Measurements from ENCODE around the gene TENM4.

The TENM4 gene

DNA sequence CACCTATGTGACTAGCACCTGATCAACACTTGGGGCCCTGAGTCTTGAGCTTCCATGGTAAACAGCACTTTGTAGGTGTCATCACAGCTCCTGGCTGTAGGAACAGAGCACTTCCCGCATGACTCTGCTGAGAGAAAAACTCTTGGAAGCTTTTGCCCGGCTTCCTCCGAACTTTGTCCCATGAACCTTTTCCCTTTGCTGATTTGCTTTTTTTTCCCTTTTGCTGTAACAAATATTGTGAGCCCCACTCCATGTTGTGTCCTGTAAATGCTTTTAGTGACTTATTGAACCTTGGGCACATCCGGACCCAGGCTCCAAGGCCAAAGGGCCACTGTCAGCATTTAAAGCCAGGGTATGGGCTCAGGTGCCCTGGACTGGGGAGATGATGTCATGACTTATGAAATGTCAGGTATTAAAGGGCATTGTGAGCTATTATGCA lies 391.1 kb downstream of the TENM4 start:
- H3K36me3 ChIP-seq (ENCODE audit: control insufficient read depth in 2 of 2, insufficient read depth in 1 of 2, low read length in 2 of 2): no peaks in the 10 kb centered on the region
- CTCF ChIA-PET: interaction anchor here (0.6 to 0.9 kb wide), 2 partner anchors 34 to 403 kb away, joined by 3 to 4 read pairs; no protein-coding TSS in a partner anchor
- POLR2A ChIA-PET: no interaction called here

DNA sequence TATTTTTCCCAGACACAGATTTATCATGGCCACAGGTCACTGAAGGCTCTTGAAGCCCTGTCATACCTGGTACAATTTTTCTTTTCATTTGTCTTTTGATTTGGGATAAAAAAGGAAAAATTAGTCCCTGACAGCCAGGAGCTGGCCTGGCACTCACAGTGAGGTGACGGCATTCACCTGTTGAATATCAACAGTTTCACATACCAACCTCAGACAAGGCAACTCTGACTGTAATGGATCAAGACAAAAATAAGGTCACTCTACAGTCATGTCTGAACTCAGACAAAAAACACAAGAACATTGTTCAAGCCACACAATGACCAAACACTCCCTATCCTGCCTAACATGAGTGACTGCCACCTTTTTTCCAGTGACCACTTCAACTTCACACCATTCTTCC lies 392.9 kb downstream of the TENM4 start:
- H3K4me3 ChIP-seq (ENCODE audit: low read depth, low read length): no peak overlapping the region
- no peak overlapping the region for H3K27ac ChIP-seq (ENCODE audit: extremely low read depth, low read depth, low read length)
- H3K9me3 ChIP-seq (ENCODE audit: control insufficient read depth, insufficient read depth, low read depth, low read length): no peaks in the 10 kb centered on the region
- H3K4me1 ChIP-seq (ENCODE audit: control insufficient read depth, insufficient read depth, low read length): no peaks in the 10 kb centered on the region
- CTCF ChIA-PET: no interaction called here
- TF ChIP-seq SCRT1 (tag by site-specific recombination; IDR thresholded peaks at IDR 0.05; ENCODE audit: borderline replicate concordance) (peak; percentile 66; the same call in 1 of the 2 replicates), SCRT2 (tag by site-specific recombination; IDR thresholded peaks at IDR 0.05) (peak; percentile 78), ZNF202 (tag by site-specific recombination; IDR thresholded peaks at IDR 0.05; ENCODE audit: borderline replicate concordance) (no peak), GLIS2 (tag by site-specific recombination; IDR thresholded peaks at IDR 0.05) (no peak), ZNF341 (tag by site-specific recombination; IDR thresholded peaks at IDR 0.05; ENCODE audit: low read depth) (no peak)
- TF ChIP-seq, protein P1, sequence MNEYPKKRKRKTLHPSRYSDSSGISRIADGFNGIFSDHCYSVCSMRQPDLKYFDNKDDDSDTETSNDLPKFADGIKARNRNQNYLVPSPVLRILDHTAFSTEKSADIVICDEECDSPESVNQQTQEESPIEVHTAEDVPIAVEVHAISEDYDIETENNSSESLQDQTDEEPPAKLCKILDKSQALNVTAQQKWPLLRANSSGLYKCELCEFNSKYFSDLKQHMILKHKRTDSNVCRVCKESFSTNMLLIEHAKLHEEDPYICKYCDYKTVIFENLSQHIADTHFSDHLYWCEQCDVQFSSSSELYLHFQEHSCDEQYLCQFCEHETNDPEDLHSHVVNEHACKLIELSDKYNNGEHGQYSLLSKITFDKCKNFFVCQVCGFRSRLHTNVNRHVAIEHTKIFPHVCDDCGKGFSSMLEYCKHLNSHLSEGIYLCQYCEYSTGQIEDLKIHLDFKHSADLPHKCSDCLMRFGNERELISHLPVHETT (tag by site-specific recombination; IDR thresholded peaks at IDR 0.05): no peak
- TF ChIP-seq, protein P2, sequence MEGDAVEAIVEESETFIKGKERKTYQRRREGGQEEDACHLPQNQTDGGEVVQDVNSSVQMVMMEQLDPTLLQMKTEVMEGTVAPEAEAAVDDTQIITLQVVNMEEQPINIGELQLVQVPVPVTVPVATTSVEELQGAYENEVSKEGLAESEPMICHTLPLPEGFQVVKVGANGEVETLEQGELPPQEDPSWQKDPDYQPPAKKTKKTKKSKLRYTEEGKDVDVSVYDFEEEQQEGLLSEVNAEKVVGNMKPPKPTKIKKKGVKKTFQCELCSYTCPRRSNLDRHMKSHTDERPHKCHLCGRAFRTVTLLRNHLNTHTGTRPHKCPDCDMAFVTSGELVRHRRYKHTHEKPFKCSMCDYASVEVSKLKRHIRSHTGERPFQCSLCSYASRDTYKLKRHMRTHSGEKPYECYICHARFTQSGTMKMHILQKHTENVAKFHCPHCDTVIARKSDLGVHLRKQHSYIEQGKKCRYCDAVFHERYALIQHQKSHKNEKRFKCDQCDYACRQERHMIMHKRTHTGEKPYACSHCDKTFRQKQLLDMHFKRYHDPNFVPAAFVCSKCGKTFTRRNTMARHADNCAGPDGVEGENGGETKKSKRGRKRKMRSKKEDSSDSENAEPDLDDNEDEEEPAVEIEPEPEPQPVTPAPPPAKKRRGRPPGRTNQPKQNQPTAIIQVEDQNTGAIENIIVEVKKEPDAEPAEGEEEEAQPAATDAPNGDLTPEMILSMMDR (tag by site-specific recombination; IDR thresholded peaks at IDR 0.05): no peak
- no peaks in the 10 kb centered on the region for H3K36me3 ChIP-seq (ENCODE audit: control insufficient read depth in 2 of 2, insufficient read depth in 1 of 2, low read length in 2 of 2)
- POLR2A ChIA-PET: no interaction called here

More for the DNA sequence above, 391.1 kb downstream of the TENM4 start:
- H3K27ac ChIP-seq (ENCODE audit: extremely low read depth, low read depth, low read length): no peak overlapping the region
- TF ChIP-seq ZNF561 (tag by site-specific recombination; IDR thresholded peaks at IDR 0.05; ENCODE audit: borderline replicate concordance) (no peak), ZNF473 (tag by site-specific recombination; IDR thresholded peaks at IDR 0.05) (no peak), ZNF548 (tag by site-specific recombination; IDR thresholded peaks at IDR 0.05) (no peak), ZNF23 (tag by site-specific recombination; IDR thresholded peaks at IDR 0.05; ENCODE audit: borderline replicate concordance) (no peak), ZNF423 (tag by site-specific recombination; IDR thresholded peaks at IDR 0.05) (no peak), ZNF785 (tag by site-specific recombination; IDR thresholded peaks at IDR 0.05) (no peak), ZSCAN23 (tag by site-specific recombination; IDR thresholded peaks at IDR 0.05) (no peak), ZNF157 (tag by site-specific recombination; IDR thresholded peaks at IDR 0.05) (no peak), ZNF292 (tag by site-specific recombination; IDR thresholded peaks at IDR 0.05; ENCODE audit: borderline replicate concordance, low read depth) (no peak), YY1 (tag by site-specific recombination; IDR thresholded peaks at IDR 0.05) (no peak), ZBTB48 (tag by site-specific recombination; IDR thresholded peaks at IDR 0.05) (no peak), KLF10 (tag by site-specific recombination; IDR thresholded peaks at IDR 0.05) (no peak), ZNF654 (tag by site-specific recombination; IDR thresholded peaks at IDR 0.05; ENCODE audit: low read depth) (no peak)
- TF ChIP-seq, protein P3, sequence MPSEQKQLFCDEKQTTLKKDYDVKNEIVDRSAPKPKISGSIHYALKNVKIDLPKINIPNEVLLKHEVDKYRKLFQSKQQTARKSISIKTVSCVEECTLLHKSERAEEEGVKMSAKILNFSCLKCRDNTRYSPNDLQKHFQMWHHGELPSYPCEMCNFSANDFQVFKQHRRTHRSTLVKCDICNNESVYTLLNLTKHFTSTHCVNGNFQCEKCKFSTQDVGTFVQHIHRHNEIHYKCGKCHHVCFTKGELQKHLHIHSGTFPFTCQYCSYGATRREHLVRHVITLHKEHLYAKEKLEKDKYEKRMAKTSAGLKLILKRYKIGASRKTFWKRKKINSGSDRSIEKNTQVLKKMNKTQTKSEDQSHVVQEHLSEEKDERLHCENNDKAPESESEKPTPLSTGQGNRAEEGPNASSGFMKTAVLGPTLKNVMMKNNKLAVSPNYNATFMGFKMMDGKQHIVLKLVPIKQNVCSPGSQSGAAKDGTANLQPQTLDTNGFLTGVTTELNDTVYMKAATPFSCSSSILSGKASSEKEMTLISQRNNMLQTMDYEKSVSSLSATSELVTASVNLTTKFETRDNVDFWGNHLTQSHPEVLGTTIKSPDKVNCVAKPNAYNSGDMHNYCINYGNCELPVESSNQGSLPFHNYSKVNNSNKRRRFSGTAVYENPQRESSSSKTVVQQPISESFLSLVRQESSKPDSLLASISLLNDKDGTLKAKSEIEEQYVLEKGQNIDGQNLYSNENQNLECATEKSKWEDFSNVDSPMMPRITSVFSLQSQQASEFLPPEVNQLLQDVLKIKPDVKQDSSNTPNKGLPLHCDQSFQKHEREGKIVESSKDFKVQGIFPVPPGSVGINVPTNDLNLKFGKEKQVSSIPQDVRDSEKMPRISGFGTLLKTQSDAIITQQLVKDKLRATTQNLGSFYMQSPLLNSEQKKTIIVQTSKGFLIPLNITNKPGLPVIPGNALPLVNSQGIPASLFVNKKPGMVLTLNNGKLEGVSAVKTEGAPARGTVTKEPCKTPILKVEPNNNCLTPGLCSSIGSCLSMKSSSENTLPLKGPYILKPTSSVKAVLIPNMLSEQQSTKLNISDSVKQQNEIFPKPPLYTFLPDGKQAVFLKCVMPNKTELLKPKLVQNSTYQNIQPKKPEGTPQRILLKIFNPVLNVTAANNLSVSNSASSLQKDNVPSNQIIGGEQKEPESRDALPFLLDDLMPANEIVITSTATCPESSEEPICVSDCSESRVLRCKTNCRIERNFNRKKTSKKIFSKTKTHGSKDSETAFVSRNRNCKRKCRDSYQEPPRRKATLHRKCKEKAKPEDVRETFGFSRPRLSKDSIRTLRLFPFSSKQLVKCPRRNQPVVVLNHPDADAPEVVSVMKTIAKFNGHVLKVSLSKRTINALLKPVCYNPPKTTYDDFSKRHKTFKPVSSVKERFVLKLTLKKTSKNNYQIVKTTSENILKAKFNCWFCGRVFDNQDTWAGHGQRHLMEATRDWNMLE (tag by site-specific recombination; conservative IDR thresholded peaks at IDR 0.05; ENCODE audit: low read depth): no peak
- TF ChIP-seq, protein P4, sequence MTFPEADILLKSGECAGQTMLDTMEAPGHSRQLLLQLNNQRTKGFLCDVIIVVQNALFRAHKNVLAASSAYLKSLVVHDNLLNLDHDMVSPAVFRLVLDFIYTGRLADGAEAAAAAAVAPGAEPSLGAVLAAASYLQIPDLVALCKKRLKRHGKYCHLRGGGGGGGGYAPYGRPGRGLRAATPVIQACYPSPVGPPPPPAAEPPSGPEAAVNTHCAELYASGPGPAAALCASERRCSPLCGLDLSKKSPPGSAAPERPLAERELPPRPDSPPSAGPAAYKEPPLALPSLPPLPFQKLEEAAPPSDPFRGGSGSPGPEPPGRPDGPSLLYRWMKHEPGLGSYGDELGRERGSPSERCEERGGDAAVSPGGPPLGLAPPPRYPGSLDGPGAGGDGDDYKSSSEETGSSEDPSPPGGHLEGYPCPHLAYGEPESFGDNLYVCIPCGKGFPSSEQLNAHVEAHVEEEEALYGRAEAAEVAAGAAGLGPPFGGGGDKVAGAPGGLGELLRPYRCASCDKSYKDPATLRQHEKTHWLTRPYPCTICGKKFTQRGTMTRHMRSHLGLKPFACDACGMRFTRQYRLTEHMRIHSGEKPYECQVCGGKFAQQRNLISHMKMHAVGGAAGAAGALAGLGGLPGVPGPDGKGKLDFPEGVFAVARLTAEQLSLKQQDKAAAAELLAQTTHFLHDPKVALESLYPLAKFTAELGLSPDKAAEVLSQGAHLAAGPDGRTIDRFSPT (tag by site-specific recombination; IDR thresholded peaks at IDR 0.05): no peak
- TF ChIP-seq, protein P5, sequence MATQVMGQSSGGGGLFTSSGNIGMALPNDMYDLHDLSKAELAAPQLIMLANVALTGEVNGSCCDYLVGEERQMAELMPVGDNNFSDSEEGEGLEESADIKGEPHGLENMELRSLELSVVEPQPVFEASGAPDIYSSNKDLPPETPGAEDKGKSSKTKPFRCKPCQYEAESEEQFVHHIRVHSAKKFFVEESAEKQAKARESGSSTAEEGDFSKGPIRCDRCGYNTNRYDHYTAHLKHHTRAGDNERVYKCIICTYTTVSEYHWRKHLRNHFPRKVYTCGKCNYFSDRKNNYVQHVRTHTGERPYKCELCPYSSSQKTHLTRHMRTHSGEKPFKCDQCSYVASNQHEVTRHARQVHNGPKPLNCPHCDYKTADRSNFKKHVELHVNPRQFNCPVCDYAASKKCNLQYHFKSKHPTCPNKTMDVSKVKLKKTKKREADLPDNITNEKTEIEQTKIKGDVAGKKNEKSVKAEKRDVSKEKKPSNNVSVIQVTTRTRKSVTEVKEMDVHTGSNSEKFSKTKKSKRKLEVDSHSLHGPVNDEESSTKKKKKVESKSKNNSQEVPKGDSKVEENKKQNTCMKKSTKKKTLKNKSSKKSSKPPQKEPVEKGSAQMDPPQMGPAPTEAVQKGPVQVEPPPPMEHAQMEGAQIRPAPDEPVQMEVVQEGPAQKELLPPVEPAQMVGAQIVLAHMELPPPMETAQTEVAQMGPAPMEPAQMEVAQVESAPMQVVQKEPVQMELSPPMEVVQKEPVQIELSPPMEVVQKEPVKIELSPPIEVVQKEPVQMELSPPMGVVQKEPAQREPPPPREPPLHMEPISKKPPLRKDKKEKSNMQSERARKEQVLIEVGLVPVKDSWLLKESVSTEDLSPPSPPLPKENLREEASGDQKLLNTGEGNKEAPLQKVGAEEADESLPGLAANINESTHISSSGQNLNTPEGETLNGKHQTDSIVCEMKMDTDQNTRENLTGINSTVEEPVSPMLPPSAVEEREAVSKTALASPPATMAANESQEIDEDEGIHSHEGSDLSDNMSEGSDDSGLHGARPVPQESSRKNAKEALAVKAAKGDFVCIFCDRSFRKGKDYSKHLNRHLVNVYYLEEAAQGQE (tag by site-specific recombination; IDR thresholded peaks at IDR 0.05): no peak
- no peaks in the 10 kb centered on the region for H3K4me1 ChIP-seq (ENCODE audit: control insufficient read depth, insufficient read depth, low read length)
- H3K9me3 ChIP-seq (ENCODE audit: control insufficient read depth, insufficient read depth, low read depth, low read length): no peaks in the 10 kb centered on the region
- H3K4me3 ChIP-seq (ENCODE audit: low read depth, low read length): no peak overlapping the region
